ENCODE results near the gene SURF6. TPM values are rescaled to one million over a fixed set of nuclear protein-coding genes. Genes with fewer than 3 reads are reported as not detected.

The SURF6 gene
- total RNA-seq, 6 experiments from 2014 or later: 11.2 to 19.3 (median 13.5) TPM

- Mint-ChIP-seq H3K4me1 (ENCODE audit: low read depth) (peaks cover 41% of the 10 kb centered on the region), H3K27ac (no peak overlapping the region), H3K4me3 (no peak overlapping the region), H3K36me3 (ENCODE audit: low read depth) (peaks cover 46% of the 10 kb centered on the region), H3K9me3 (no peaks in the 10 kb centered on the region), H3K27me3 (ENCODE audit: insufficient read depth) (peaks cover 6% of the 10 kb centered on the region)
- no peak for TF ChIP-seq CTCF (IDR thresholded peaks at IDR 0.05)
- DNase-seq: no peak
Measured at GRCh38 chr9:133367221-133367620, 31.2 kb upstream of the SURF6 start.

- H3K27ac Mint-ChIP-seq: no peak overlapping the region
Measured at GRCh38 chr9:133366435-133366834, 30.4 kb upstream of the SURF6 start.

GRCh38 chr9:133362359-133363044 lies 26.5 kb upstream of the SURF6 start:
- Mint-ChIP-seq H3K36me3 (ENCODE audit: low read depth) (peaks cover 34% of the 10 kb centered on the region), H3K27ac (peak overlapping the region; percentile 33), H3K27me3 (ENCODE audit: insufficient read depth) (peaks cover 3% of the 10 kb centered on the region), H3K4me3 (no peak overlapping the region), H3K9me3 (no peaks in the 10 kb centered on the region), H3K4me1 (ENCODE audit: low read depth) (peaks cover 13% of the 10 kb centered on the region)
- DNase-seq: no peak
- no peak for TF ChIP-seq CTCF (IDR thresholded peaks at IDR 0.05)

More at GRCh38 chr9:133366435-133366834, 30.4 kb upstream of the SURF6 start:
- Mint-ChIP-seq H3K27me3 (ENCODE audit: insufficient read depth) (peaks cover 6% of the 10 kb centered on the region), H3K4me1 (ENCODE audit: low read depth) (peaks cover 33% of the 10 kb centered on the region), H3K36me3 (ENCODE audit: low read depth) (peaks cover 50% of the 10 kb centered on the region), H3K4me3 (no peak overlapping the region), H3K9me3 (no peaks in the 10 kb centered on the region)
- no peak for DNase-seq
- no peak for TF ChIP-seq CTCF (IDR thresholded peaks at IDR 0.05)

DNA sequence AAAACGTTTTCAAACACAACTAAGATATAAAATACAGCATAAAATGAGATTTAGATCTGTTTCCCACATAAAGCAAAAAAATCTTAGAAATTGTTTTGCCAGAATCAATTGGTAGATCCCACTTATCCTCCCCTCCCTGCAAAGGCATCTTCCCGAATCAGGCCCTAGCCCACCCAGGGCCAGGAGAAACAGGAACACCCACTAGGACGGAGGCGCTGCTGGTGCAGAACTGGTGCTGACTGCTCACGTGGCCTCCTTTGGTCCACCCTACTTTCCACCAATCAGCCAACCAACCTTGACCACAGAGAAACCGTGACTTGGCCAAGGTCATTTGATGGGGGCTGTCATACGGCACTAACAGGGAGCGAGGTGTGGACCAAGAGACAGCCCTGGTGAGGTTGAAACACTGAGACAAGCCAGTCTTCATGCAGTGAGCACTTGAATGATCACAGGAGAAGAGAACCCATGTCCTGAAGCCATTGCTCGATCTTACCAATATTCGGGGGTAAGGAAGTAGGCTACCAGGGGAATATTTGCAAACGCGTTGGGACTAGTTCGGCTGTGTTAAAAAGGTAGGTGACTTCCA lies 25.6 kb upstream of the SURF6 start:
- Mint-ChIP-seq H3K27me3 (ENCODE audit: insufficient read depth) (peaks cover 3% of the 10 kb centered on the region; the same call in 1 of the 2 replicates), H3K4me1 (ENCODE audit: low read depth) (peaks cover 19% of the 10 kb centered on the region), H3K4me3 (no peak overlapping the region), H3K27ac (peak overlapping the region; percentile 45; the same call in 1 of the 2 replicates), H3K9me3 (no peaks in the 10 kb centered on the region), H3K36me3 (ENCODE audit: low read depth) (peaks cover 34% of the 10 kb centered on the region)
- no peak for DNase-seq
- no peak for TF ChIP-seq CTCF (IDR thresholded peaks at IDR 0.05)

GRCh38 chr9:133360400-133361393 lies 24.7 kb upstream of the SURF6 start:
- H3K27ac Mint-ChIP-seq: peak overlapping the region; percentile 45
- H3K36me3 Mint-ChIP-seq (ENCODE audit: low read depth): peaks cover 34% of the 10 kb centered on the region
- no peak overlapping the region; the same call in 1 of the 2 replicates for H3K4me3 Mint-ChIP-seq

More at GRCh38 chr9:133360400-133361393, 24.7 kb upstream of the SURF6 start:
- TF ChIP-seq CTCF (IDR thresholded peaks at IDR 0.05): no peak
- no peak for DNase-seq
- Mint-ChIP-seq H3K4me1 (ENCODE audit: low read depth) (peaks cover 19% of the 10 kb centered on the region), H3K27me3 (ENCODE audit: insufficient read depth) (peaks cover 6% of the 10 kb centered on the region), H3K9me3 (no peaks in the 10 kb centered on the region)
